GM18505 (cell line): ENCODE data around the gene DENND5A.
"Not testable (repeated sequence)": the region's sequence is repeated elsewhere in the genome, so short reads cannot be mapped to it uniquely, and the experiment has no call there.

Source experiments
- ATAC-seq: cut with Tn5 transposase; IDR thresholded peaks from one replicate; pipeline ENCODE4 v1.9.1; 2021; ENCODE audit not compliant: unreplicated experiment
- POLR2A ChIP-seq: IDR thresholded peaks from 4 replicates; pipeline ENCODE4 v1.6.1; 2011; ENCODE audit warnings: borderline replicate concordance; ENCODE audit not compliant: insufficient read depth, insufficient read length; ENCODE audit errors: extremely low read depth

The DENND5A gene

GRCh38 chr11:9187616-9188015 is 77.5 kb downstream of the DENND5A start:
- no peak for TF ChIP-seq POLR2A
- no peak for ATAC-seq

DNA sequence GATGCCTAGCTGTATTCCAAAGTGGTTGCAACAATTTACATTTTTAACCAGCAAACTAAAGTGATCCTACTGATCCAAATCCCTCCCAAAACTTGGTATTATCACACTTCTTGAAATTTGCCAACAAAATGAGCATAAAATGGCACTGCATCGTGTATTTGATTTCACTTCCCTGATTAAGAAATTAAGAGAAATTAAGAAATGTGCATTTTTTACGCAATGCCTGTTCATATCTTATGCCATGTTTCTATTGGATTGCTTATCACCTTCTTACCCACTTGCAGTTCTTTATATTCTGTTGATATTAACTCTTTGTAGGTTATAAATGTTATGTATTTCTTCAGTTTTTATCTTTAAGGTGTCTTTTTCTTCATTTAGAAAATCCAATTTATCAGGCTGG is 80.6 kb downstream of the DENND5A start:
- TF ChIP-seq POLR2A, result no peak

GRCh38 chr11:9182180-9182871 is 82.8 kb downstream of the DENND5A start:
- no peak for TF ChIP-seq POLR2A
- ATAC-seq, result no peak

More for the DNA sequence above, 80.6 kb downstream of the DENND5A start:
- no peak for ATAC-seq

GRCh38 chr11:9180784-9181183 is 84.4 kb downstream of the DENND5A start:
- ATAC-seq, result no peak
- TF ChIP-seq POLR2A, result no peak

DNA sequence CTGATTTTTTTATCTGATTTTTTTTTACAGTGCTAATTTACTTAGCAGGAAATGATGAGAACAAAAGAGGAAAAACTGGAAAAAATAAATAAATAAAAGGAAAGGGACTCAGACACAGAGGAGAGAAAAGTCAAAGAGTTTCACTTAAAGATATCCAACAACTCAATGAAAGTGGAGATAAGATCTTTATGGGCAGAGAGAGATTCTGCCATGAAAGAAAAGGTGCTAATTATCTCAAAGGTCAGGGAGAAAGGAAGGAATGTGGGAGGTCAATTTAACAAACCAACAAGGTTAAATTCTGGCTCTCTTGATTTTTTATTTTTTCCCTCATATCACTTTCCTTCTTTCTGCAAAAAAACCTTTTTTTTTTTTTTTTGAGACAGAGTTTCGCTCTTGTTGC is 86.0 kb downstream of the DENND5A start:
- no peak for TF ChIP-seq POLR2A
- no peak for ATAC-seq

DNA sequence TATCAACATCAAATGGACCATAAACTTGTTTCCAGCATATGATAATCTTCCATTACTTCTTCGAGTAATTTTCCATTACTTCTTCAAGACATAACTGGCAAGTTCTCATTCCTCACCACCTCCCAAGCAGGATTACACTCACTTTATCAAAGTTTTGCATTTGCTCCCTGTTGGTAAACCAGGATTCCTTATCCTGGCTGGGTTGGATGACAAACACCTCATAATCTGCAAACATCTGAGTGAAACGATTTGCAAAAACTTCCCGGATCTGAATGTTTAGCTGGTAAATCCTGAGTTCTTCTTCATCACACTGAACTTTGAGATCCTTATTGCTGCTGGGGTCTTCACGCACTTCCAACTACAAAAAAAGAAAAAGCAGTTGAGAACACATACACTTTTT is 86.4 kb downstream of the DENND5A start:
- ATAC-seq, result no peak
- TF ChIP-seq POLR2A, result no peak

- TF ChIP-seq POLR2A, result no peak
- ATAC-seq, result no peak
These were observed 87.6 kb downstream of the DENND5A start for GRCh38 chr11:9177438-9178091.

GRCh38 chr11:9176550-9176949 is 88.6 kb downstream of the DENND5A start:
- no peak for ATAC-seq
- no peak for TF ChIP-seq POLR2A

GRCh38 chr11:9176136-9176535 is 89.0 kb downstream of the DENND5A start:
- TF ChIP-seq POLR2A, result no peak
- ATAC-seq, result no peak

- no peak for ATAC-seq
- TF ChIP-seq POLR2A, result no peak
These were observed 92.8 kb downstream of the DENND5A start for GRCh38 chr11:9172389-9172788.

- TF ChIP-seq POLR2A, result no peak
- ATAC-seq, result no peak
These were observed 94.7 kb downstream of the DENND5A start for GRCh38 chr11:9170450-9170849.

GRCh38 chr11:9169595-9170295 is 95.4 kb downstream of the DENND5A start:
- TF ChIP-seq POLR2A, result no peak
- no peak for ATAC-seq

- ATAC-seq, result not testable (repeated sequence)
These were observed 103.2 kb downstream of the DENND5A start for GRCh38 chr11:9161991-9162390.

DNA sequence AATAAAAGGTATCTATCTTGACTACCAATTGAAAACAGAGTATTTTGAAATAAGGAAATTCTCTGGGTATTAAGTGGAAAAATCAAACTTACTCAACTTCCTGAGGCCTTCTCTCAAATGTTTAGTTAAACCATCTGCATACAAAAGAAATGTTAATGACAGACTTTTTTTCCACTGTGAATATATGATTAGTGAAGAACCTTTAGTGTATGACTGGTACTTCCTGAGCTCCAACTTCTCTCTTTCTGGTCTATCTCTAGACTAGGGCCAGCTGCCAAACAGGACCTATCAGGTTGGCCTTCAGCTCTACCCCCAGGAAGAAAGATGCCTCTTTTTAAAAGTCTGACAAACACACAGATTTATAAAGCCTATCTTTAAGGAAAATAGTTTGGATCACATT is 105.0 kb downstream of the DENND5A start:
- TF ChIP-seq POLR2A, result no peak
- no peak for ATAC-seq
